ENCODE results near the gene OGG1. TPM values are rescaled to one million over a fixed set of nuclear protein-coding genes. Genes with fewer than 3 reads are reported as not detected.

OGG1 gene
- polyA plus RNA-seq, 2 of the 4 experiments (the other 2 are of a cell fraction), result 18.1 to 21.2 TPM

DNA sequence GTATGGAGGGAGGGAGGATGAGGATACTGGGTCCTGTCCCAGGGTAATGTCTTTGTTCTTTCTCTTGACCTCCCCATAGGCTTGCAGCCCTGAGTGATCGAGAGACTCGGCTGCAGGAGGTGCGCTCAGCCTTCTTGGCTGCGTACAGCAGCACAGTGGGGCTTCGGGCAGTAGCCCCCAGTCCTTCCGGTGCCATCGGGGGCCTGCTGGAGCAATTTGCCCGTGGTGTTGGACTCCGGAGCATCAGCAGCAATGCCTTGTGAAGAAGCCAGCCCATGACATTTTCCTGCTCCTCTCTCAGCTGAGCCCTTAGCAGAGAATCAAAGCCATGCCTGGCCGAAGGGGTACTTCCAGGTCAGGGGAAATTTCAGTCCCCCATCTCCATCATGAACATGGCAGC is 48.0 kb upstream of the OGG1 start:
- H3K4me2 ChIP-seq, result no peak overlapping the region
- POLR2A ChIA-PET, result no interaction called here
- H3K9me3 ChIP-seq, result no peaks in the 10 kb centered on the region
- no peak overlapping the region for H3K4me3 ChIP-seq
- no peak overlapping the region for H3K27ac ChIP-seq
- CTCF ChIA-PET, result interaction anchor here (0.7 to 2.1 kb wide), 6 partner anchors 10 to 201 kb away, joined by 3 to 9 read pairs (median 3); no protein-coding TSS in a partner anchor
- no peak for ATAC-seq
- 89% methylated on average over 10 of the region's 10 CpGs for WGBS (ENCODE audit: missing lambda C conversion rate)
- TF ChIP-seq HOXA7 (CRISPR knock-in tag; IDR thresholded peaks at IDR 0.05) (no peak), SMC3 (IDR thresholded peaks at IDR 0.05) (no peak), FOSL2 (IDR thresholded peaks at IDR 0.05) (no peak), FOSL2 (CRISPR knock-in tag; IDR thresholded peaks at IDR 0.05) (no peak), MAFK (IDR thresholded peaks at IDR 0.05; ENCODE audit: partially characterized antibody) (no peak), RARB (CRISPR knock-in tag; IDR thresholded peaks at IDR 0.05) (no peak), ZSCAN20 (CRISPR knock-in tag; IDR thresholded peaks at IDR 0.05) (no peak), HOXB5 (CRISPR knock-in tag; IDR thresholded peaks at IDR 0.05) (no peak)
- TF ChIP-seq, protein P1, sequence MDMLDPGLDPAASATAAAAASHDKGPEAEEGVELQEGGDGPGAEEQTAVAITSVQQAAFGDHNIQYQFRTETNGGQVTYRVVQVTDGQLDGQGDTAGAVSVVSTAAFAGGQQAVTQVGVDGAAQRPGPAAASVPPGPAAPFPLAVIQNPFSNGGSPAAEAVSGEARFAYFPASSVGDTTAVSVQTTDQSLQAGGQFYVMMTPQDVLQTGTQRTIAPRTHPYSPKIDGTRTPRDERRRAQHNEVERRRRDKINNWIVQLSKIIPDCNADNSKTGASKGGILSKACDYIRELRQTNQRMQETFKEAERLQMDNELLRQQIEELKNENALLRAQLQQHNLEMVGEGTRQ (IDR thresholded peaks at IDR 0.05), result no peak
- no peak for DNase-seq (ENCODE audit: low read depth in 1 of 2, low spot score in 1 of 2)
- H3K4me1 ChIP-seq, result peaks cover 8% of the 10 kb centered on the region; the same call in 1 of the 3 replicates
- FAIRE-seq, result no peak

DNA sequence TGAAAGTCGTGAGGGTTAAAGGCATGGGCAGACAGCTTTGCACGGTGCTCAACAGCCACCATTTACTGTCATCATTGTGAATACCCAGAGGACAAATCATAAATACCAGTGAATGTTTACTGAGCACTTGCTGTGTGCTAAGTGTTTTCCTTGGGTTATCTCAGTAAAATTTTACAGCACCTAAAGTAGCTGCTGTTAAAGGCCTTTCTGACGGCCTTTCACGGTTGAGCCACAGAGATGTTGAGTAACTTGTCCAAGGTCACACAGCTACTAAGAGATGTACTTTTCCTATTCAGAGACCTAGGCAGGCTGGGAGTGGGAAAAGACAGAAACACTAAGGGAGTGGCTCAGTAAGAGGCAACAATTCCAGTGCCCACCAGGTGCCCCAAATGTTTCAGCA is 46.5 kb upstream of the OGG1 start:
- CTCF ChIA-PET, result interaction anchor here (1.0 to 2.1 kb wide), 4 partner anchors 11 to 25 kb away, joined by 3 to 9 read pairs (median 3); no protein-coding TSS in a partner anchor
- no peak for DNase-seq (ENCODE audit: low read depth in 1 of 2, low spot score in 1 of 2)
- no peak overlapping the region for H3K4me3 ChIP-seq
- TF ChIP-seq, protein P1 (IDR thresholded peaks at IDR 0.05), result no peak
- TF ChIP-seq, protein P2, sequence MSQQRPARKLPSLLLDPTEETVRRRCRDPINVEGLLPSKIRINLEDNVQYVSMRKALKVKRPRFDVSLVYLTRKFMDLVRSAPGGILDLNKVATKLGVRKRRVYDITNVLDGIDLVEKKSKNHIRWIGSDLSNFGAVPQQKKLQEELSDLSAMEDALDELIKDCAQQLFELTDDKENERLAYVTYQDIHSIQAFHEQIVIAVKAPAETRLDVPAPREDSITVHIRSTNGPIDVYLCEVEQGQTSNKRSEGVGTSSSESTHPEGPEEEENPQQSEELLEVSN (IDR thresholded peaks at IDR 0.05; ENCODE audit: borderline replicate concordance, low read depth), result no peak
- TF ChIP-seq CHD4 (IDR thresholded peaks at IDR 0.05; ENCODE audit: borderline replicate concordance) (no peak), ZC3H11A (IDR thresholded peaks at IDR 0.05) (no peak), PHF8 (IDR thresholded peaks at IDR 0.05; ENCODE audit: borderline replicate concordance, low read depth) (no peak), KDM1A (IDR thresholded peaks at IDR 0.05; ENCODE audit: low read depth) (no peak), POLR2AphosphoS2 (conservative IDR thresholded peaks at IDR 0.05; ENCODE audit: low read length) (no peak), EHMT2 (IDR thresholded peaks at IDR 0.05; ENCODE audit: low read depth) (no peak), RCOR1 (IDR thresholded peaks at IDR 0.05; ENCODE audit: low read depth, low read length) (no peak), EHF (CRISPR knock-in tag; IDR thresholded peaks at IDR 0.05) (no peak), ZFP36 (IDR thresholded peaks at IDR 0.05; ENCODE audit: borderline replicate concordance, partially characterized antibody) (no peak), RFX5 (IDR thresholded peaks at IDR 0.05) (no peak), RAD21 (conservative IDR thresholded peaks at IDR 0.05 in 1 of 2, IDR thresholded peaks at IDR 0.05 in 1 of 2) (no peak)
- TF ChIP-seq, protein P3, sequence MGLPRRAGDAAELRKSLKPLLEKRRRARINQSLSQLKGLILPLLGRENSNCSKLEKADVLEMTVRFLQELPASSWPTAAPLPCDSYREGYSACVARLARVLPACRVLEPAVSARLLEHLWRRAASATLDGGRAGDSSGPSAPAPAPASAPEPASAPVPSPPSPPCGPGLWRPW (IDR thresholded peaks at IDR 0.05), result no peak
- POLR2A ChIA-PET, result interaction anchor here (0.5 kb wide), 1 partner anchor 40 kb away, joined by 3 read pairs; no protein-coding TSS in a partner anchor
- 91% methylated on average over 4 of the region's 4 CpGs for whole genome bisulfite sequencing (ENCODE audit: missing lambda C conversion rate)
- no peak overlapping the region for H3K4me2 ChIP-seq
- no peak for FAIRE-seq
- peaks cover 8% of the 10 kb centered on the region; the same call in 1 of the 3 replicates for H3K4me1 ChIP-seq
- no peaks in the 10 kb centered on the region for H3K9me3 ChIP-seq
- ATAC-seq, result no peak
- no peak overlapping the region for H3K27ac ChIP-seq
